ENCODE results near the gene RXRB. TPM values are rescaled to one million over a fixed set of nuclear protein-coding genes. Genes with fewer than 3 reads are reported as not detected.

The RXRB gene
- total RNA-seq, 1 experiment from 2014 or later: 30.4 TPM

- no peaks in the 10 kb centered on the region; the same call in 1 of the 2 replicates for H3K4me1 ChIP-seq
- H3K9me3 ChIP-seq: no peaks in the 10 kb centered on the region
- no peak within 1 kb of the TSS for H3K27ac Mint-ChIP-seq (ENCODE audit: unreplicated experiment)
- no peak for DNase-seq
- H3K9me3 Mint-ChIP-seq (ENCODE audit: unreplicated experiment): no peaks in the 10 kb centered on the region
- CTCF ChIA-PET: no interaction called here
- BruUV-seq (replicated peaks): no TSS peak
- H3K4me3 ChIP-seq (ENCODE audit: low read depth, low read length): no peak within 1 kb of the TSS
- peaks cover 12% of the 10 kb centered on the region for H3K36me3 Mint-ChIP-seq (ENCODE audit: insufficient read depth, unreplicated experiment)
- intact Hi-C loops (cut with micrococcal nuclease; ENCODE audit: unreplicated experiment): no loop called here
- TF ChIP-seq CTCF (IDR thresholded peaks at IDR 0.05; ENCODE audit: insufficient read depth in 1 of 2, low read depth in 1 of 2, low read length in 1 of 2, severe bottlenecking in 1 of 2, unreplicated experiment in 1 of 2): no peak
- H3K27me3 Mint-ChIP-seq (ENCODE audit: insufficient read depth, unreplicated experiment): peaks cover 4% of the 10 kb centered on the region
- no peaks in the 10 kb centered on the region; the same call in 1 of the 2 replicates for H3K36me3 ChIP-seq (ENCODE audit: control insufficient read depth, insufficient read depth, low read length)
- H3K4me3 Mint-ChIP-seq (ENCODE audit: unreplicated experiment): no peak within 1 kb of the TSS
- POLR2A ChIA-PET: no interaction called here
- H3K27me3 ChIP-seq (replicated peaks; ENCODE audit: control insufficient read depth, insufficient read depth, low read length): no peaks in the 10 kb centered on the region
- peaks cover 1% of the 10 kb centered on the region for H3K4me1 Mint-ChIP-seq (ENCODE audit: low read depth, unreplicated experiment)
Observed at GRCh38 chr6:33192105-33192646, 8.3 kb downstream of the RXRB start, which contains the start of gene COL11A2. Gene COL11A2 (minus strand): TSS chr6:33192467. CDS start chr6:33192240, 227 bp downstream.

- no TSS peak for BruUV-seq (replicated peaks)
- Histone ChIP-seq H3K4me3 (ENCODE audit: low read depth, low read length) (no peak overlapping the region), H3K27me3 (replicated peaks; ENCODE audit: control insufficient read depth, insufficient read depth, low read length) (no peaks in the 10 kb centered on the region), H3K36me3 (ENCODE audit: control insufficient read depth, insufficient read depth, low read length) (no peaks in the 10 kb centered on the region; the same call in 1 of the 2 replicates), H3K4me1 (no peaks in the 10 kb centered on the region), H3K9me3 (no peaks in the 10 kb centered on the region)
- peaks cover 12% of the 10 kb centered on the region for H3K36me3 Mint-ChIP-seq (ENCODE audit: insufficient read depth, unreplicated experiment)
- H3K4me3 Mint-ChIP-seq (ENCODE audit: unreplicated experiment): no peak overlapping the region
- intact Hi-C loops (cut with micrococcal nuclease; ENCODE audit: unreplicated experiment): no loop called here
- TF ChIP-seq CTCF (IDR thresholded peaks at IDR 0.05; ENCODE audit: insufficient read depth in 1 of 2, low read depth in 1 of 2, low read length in 1 of 2, severe bottlenecking in 1 of 2, unreplicated experiment in 1 of 2): no peak
- H3K4me1 Mint-ChIP-seq (ENCODE audit: low read depth, unreplicated experiment): no peaks in the 10 kb centered on the region
- CTCF ChIA-PET: interaction anchor here (0.5 kb wide), 1 partner anchor 35 kb away, joined by 3 read pairs; no protein-coding TSS in a partner anchor
- POLR2A ChIA-PET: no interaction called here
- no peak overlapping the region for H3K27ac Mint-ChIP-seq (ENCODE audit: unreplicated experiment)
- DNase-seq: no peak
- H3K27me3 Mint-ChIP-seq (ENCODE audit: insufficient read depth, unreplicated experiment): peaks cover 4% of the 10 kb centered on the region
- H3K9me3 Mint-ChIP-seq (ENCODE audit: unreplicated experiment): no peaks in the 10 kb centered on the region
Observed at GRCh38 chr6:33191383-33192104, 8.9 kb downstream of the RXRB start.

GRCh38 chr6:33190504-33191107 lies 9.9 kb downstream of the RXRB start:
- no peak for DNase-seq
- Histone ChIP-seq H3K36me3 (ENCODE audit: control insufficient read depth, insufficient read depth, low read length) (no peaks in the 10 kb centered on the region; the same call in 1 of the 2 replicates), H3K4me1 (no peaks in the 10 kb centered on the region), H3K27me3 (replicated peaks; ENCODE audit: control insufficient read depth, insufficient read depth, low read length) (no peaks in the 10 kb centered on the region), H3K4me3 (ENCODE audit: low read depth, low read length) (no peak overlapping the region), H3K9me3 (no peaks in the 10 kb centered on the region)
- BruUV-seq (replicated peaks): no TSS peak
- H3K27me3 Mint-ChIP-seq (ENCODE audit: insufficient read depth, unreplicated experiment): peaks cover 4% of the 10 kb centered on the region
- no peak for TF ChIP-seq CTCF (IDR thresholded peaks at IDR 0.05; ENCODE audit: insufficient read depth in 1 of 2, low read depth in 1 of 2, low read length in 1 of 2, severe bottlenecking in 1 of 2, unreplicated experiment in 1 of 2)
- H3K36me3 Mint-ChIP-seq (ENCODE audit: insufficient read depth, unreplicated experiment): peaks cover 4% of the 10 kb centered on the region
- no peak overlapping the region for H3K27ac Mint-ChIP-seq (ENCODE audit: unreplicated experiment)
- H3K4me3 Mint-ChIP-seq (ENCODE audit: unreplicated experiment): no peak overlapping the region
- intact Hi-C loops (cut with micrococcal nuclease; ENCODE audit: unreplicated experiment): no loop called here
- POLR2A ChIA-PET: no interaction called here
- no peaks in the 10 kb centered on the region for H3K4me1 Mint-ChIP-seq (ENCODE audit: low read depth, unreplicated experiment)
- H3K9me3 Mint-ChIP-seq (ENCODE audit: unreplicated experiment): no peaks in the 10 kb centered on the region
- CTCF ChIA-PET: no interaction called here
